ENCODE measurements around the gene FTSJ3. TPM values are rescaled to one million over a fixed set of nuclear protein-coding genes. Genes with fewer than 3 reads are reported as not detected.
"Not testable (repeated sequence)": the region's sequence is repeated elsewhere in the genome, so short reads cannot be mapped to it uniquely, and the experiment has no call there.

Gene FTSJ3
- total RNA-seq, 1 donor from 2014 or later, result 29.9 TPM

- intact Hi-C loops (cut with DNase I), result loop anchor here (10.0 kb wide), 1 partner anchor 661 kb away; the partner anchor contains the start of genes CEP95 and DDX5
- DNase-seq (ENCODE audit: low spot score), result no peak
These were observed 16.6 kb upstream of the FTSJ3 start for GRCh38 chr17:63843910-63844677.

GRCh38 chr17:63843387-63843888, 16.0 kb upstream of the FTSJ3 start:
- intact Hi-C loops (cut with DNase I), result loop anchor here (10.0 kb wide), 1 partner anchor 661 kb away; the partner anchor contains the start of genes CEP95 and DDX5
- not testable (repeated sequence) for DNase-seq (ENCODE audit: low spot score)

GRCh38 chr17:63842540-63843386, 15.3 kb upstream of the FTSJ3 start, which contains the start of gene SMARCD2:
TSS of gene SMARCD2 (minus strand) at chr17:63842685. CDS start at chr17:63842674, 11 bp downstream.
- DNase-seq (ENCODE audit: low spot score), result peak; percentile 100
- intact Hi-C loops (cut with DNase I), result loop anchor here (10.0 kb wide), 1 partner anchor 662 kb away; the partner anchor contains the start of genes CEP95 and DDX5

- intact Hi-C loops (cut with DNase I), result loop anchor here (10.0 kb wide), 1 partner anchor 663 kb away; the partner anchor contains the start of genes CEP95 and DDX5
- DNase-seq (ENCODE audit: low spot score), result no peak
These were observed 14.7 kb upstream of the FTSJ3 start for GRCh38 chr17:63842173-63842539.

GRCh38 chr17:63841350-63842172, 14.1 kb upstream of the FTSJ3 start:
- intact Hi-C loops (cut with DNase I), result loop anchor here (10.0 kb wide), 1 partner anchor 663 kb away; the partner anchor contains the start of genes CEP95 and DDX5
- DNase-seq (ENCODE audit: low spot score), result peak; percentile 82

- intact Hi-C loops (cut with DNase I), result loop anchor here (10.0 kb wide), 1 partner anchor 664 kb away; the partner anchor contains the start of genes CEP95 and DDX5
- no peak for DNase-seq (ENCODE audit: low spot score)
These were observed 13.3 kb upstream of the FTSJ3 start for GRCh38 chr17:63840591-63841349.

GRCh38 chr17:63838631-63839171, 11.2 kb upstream of the FTSJ3 start:
- intact Hi-C loops (cut with DNase I), result no loop called here
- peak; percentile 91 for DNase-seq (ENCODE audit: low spot score)

GRCh38 chr17:63837962-63838600, 10.6 kb upstream of the FTSJ3 start:
- intact Hi-C loops (cut with DNase I), result no loop called here
- no peak for DNase-seq (ENCODE audit: low spot score)

GRCh38 chr17:63837480-63837879, 10.0 kb upstream of the FTSJ3 start:
- intact Hi-C loops (cut with DNase I), result no loop called here
- DNase-seq (ENCODE audit: low spot score), result no peak

- intact Hi-C loops (cut with DNase I), result no loop called here
- DNase-seq (ENCODE audit: low spot score), result no peak
These were observed 9.3 kb upstream of the FTSJ3 start for GRCh38 chr17:63836811-63837210.

GRCh38 chr17:63835167-63835720, 7.8 kb upstream of the FTSJ3 start:
- intact Hi-C loops (cut with DNase I), result no loop called here
- no peak for DNase-seq (ENCODE audit: low spot score)

- no peak for DNase-seq (ENCODE audit: low spot score)
- intact Hi-C loops (cut with DNase I), result no loop called here
These were observed 7.1 kb upstream of the FTSJ3 start for GRCh38 chr17:63834431-63835166.

- DNase-seq (ENCODE audit: low spot score), result no peak
- intact Hi-C loops (cut with DNase I), result no loop called here
These were observed 6.4 kb upstream of the FTSJ3 start for GRCh38 chr17:63833741-63834373.

- intact Hi-C loops (cut with DNase I), result no loop called here
- DNase-seq (ENCODE audit: low spot score), result no peak
These were observed 5.7 kb upstream of the FTSJ3 start for GRCh38 chr17:63833026-63833740.

- intact Hi-C loops (cut with DNase I), result no loop called here
- DNase-seq (ENCODE audit: low spot score), result no peak
These were observed 5.0 kb upstream of the FTSJ3 start for GRCh38 chr17:63832455-63832854.

GRCh38 chr17:63832014-63832413, 4.6 kb upstream of the FTSJ3 start:
- intact Hi-C loops (cut with DNase I), result no loop called here
- DNase-seq (ENCODE audit: low spot score), result no peak
